ENCODE data around the gene HOXC12. TPM values are rescaled to one million over a fixed set of nuclear protein-coding genes. Genes with fewer than 3 reads are reported as not detected.

HOXC12 gene
- total RNA-seq, 1 donor from 2014 or later = not detected

GRCh38 chr12:53952871-53953734 lies 1.6 kb upstream of the HOXC12 start:
- Mint-ChIP-seq H3K4me3 (ENCODE audit: low read depth) (no peak overlapping the region), H3K27me3 (peaks cover 97% of the 10 kb centered on the region), H3K9me3 (ENCODE audit: low read depth) (no peaks in the 10 kb centered on the region), H3K36me3 (ENCODE audit: insufficient read depth) (no peaks in the 10 kb centered on the region), H3K4me1 (ENCODE audit: low read depth) (no peaks in the 10 kb centered on the region), H3K27ac (no peak overlapping the region)
- TF ChIP-seq CTCF (IDR thresholded peaks at IDR 0.05; ENCODE audit: unreplicated experiment) = no peak
- no peak for DNase-seq (ENCODE audit: low spot score, unreplicated experiment)

- peaks cover 97% of the 10 kb centered on the region for H3K27me3 Mint-ChIP-seq
- H3K9me3 Mint-ChIP-seq (ENCODE audit: low read depth) = no peaks in the 10 kb centered on the region
- no peak for DNase-seq (ENCODE audit: low spot score, unreplicated experiment)
- TF ChIP-seq CTCF (IDR thresholded peaks at IDR 0.05; ENCODE audit: unreplicated experiment) = no peak
- no peak overlapping the region for H3K4me3 Mint-ChIP-seq (ENCODE audit: low read depth)
- H3K4me1 Mint-ChIP-seq (ENCODE audit: low read depth) = no peaks in the 10 kb centered on the region
- H3K36me3 Mint-ChIP-seq (ENCODE audit: insufficient read depth) = no peaks in the 10 kb centered on the region
- peak overlapping the region; percentile 56 for H3K27ac Mint-ChIP-seq
Measured at GRCh38 chr12:53953831-53954693, 641 bp upstream of the HOXC12 start.

GRCh38 chr12:53955036-53955775 lies 503 bp downstream of the HOXC12 start:
- no peaks in the 10 kb centered on the region for H3K9me3 Mint-ChIP-seq (ENCODE audit: low read depth)
- no peak overlapping the region for H3K4me3 Mint-ChIP-seq (ENCODE audit: low read depth)
- H3K27ac Mint-ChIP-seq = no peak overlapping the region
- H3K36me3 Mint-ChIP-seq (ENCODE audit: insufficient read depth) = no peaks in the 10 kb centered on the region
- TF ChIP-seq CTCF (IDR thresholded peaks at IDR 0.05; ENCODE audit: unreplicated experiment) = no peak
- no peak for DNase-seq (ENCODE audit: low spot score, unreplicated experiment)
- H3K27me3 Mint-ChIP-seq = peaks cover 97% of the 10 kb centered on the region
- H3K4me1 Mint-ChIP-seq (ENCODE audit: low read depth) = no peaks in the 10 kb centered on the region

GRCh38 chr12:53955776-53956250 lies 1.1 kb downstream of the HOXC12 start:
- no peaks in the 10 kb centered on the region for H3K36me3 Mint-ChIP-seq (ENCODE audit: insufficient read depth)
- no peak overlapping the region for H3K4me3 Mint-ChIP-seq (ENCODE audit: low read depth)
- H3K27ac Mint-ChIP-seq = no peak overlapping the region
- H3K9me3 Mint-ChIP-seq (ENCODE audit: low read depth) = no peaks in the 10 kb centered on the region
- DNase-seq (ENCODE audit: low spot score, unreplicated experiment) = no peak
- no peaks in the 10 kb centered on the region for H3K4me1 Mint-ChIP-seq (ENCODE audit: low read depth)
- H3K27me3 Mint-ChIP-seq = peaks cover 97% of the 10 kb centered on the region
- TF ChIP-seq CTCF (IDR thresholded peaks at IDR 0.05; ENCODE audit: unreplicated experiment) = no peak

Measured in progenitor cell of endocrine pancreas (in vitro differentiated cells).